Body of pancreas (tissue), 4 donors: ENCODE data around the gene OR2J1. TPM values are rescaled to one million over a fixed set of nuclear protein-coding genes. Genes with fewer than 3 reads are reported as not detected.

Source experiments
- ATAC-seq: fragments of 150-250 bp; one replicate; pipeline ENCODE4 v1.9.1; 2016
- DNase-seq, 4 donors: peaks; one replicate each; pipeline ENCODE4 v3.0.0-alpha.2; 2019
- H3K27ac ChIP-seq, 4 donors: fragments of 200-600 bp; sonication (generic); 1 replicate in 3 of 4; 2 replicates in 1 of 4; pipeline versions ENCODE4 v1.5.1 to v1.6.1; 2016 to 2019; ENCODE audit warnings: mild to moderate bottlenecking in 1 of 4, mixed read lengths in 1 of 4, moderate library complexity in 1 of 4
- H3K27me3 ChIP-seq, 2 donors: fragments of 200-600 bp; sonication (generic); one replicate each; pipeline ENCODE4 v1.6.0; 2016; ENCODE audit warnings: mild to moderate bottlenecking in 1 of 2
- H3K36me3 ChIP-seq, 2 donors: fragments of 200-600 bp; sonication (generic); replicated peaks in 1 of 2; 2 replicates each; pipeline ENCODE4 v1.5.1; 2016; ENCODE audit warnings: low read depth in 2 of 2; ENCODE audit not compliant: insufficient read depth in 1 of 2
- H3K4me1 ChIP-seq: fragments of 200-600 bp; sonication (generic); one replicate; pipeline ENCODE4 v1.6.0; 2016
- H3K4me3 ChIP-seq, 2 donors: fragments of 200-600 bp; sonication (generic); 1 replicate in 1 of 2; 2 replicates in 1 of 2; pipeline ENCODE4 v1.5.1; 2016 to 2019
- H3K9me3 ChIP-seq, 3 donors: fragments of 200-600 bp; sonication (generic); 1 replicate in 2 of 3; 2 replicates in 1 of 3; pipeline ENCODE4 v1.5.1; 2016
- POLR2A ChIP-seq, 3 donors: fragments of 450-650 bp; IDR thresholded peaks; one replicate each; pipeline ENCODE4 v1.6.1; 2016; ENCODE audit warnings: antibody characterized with exemption in 3 of 3, mild to moderate bottlenecking in 2 of 3
- WGBS, 2 donors: methylation state at CpG; one replicate each; pipeline ENCODE4 v1.1.5; 2017; 5-methylcytosine and 5-hydroxymethylcytosine counted together
- intact Hi-C: fragments of 100-400 bp; cut with DNase I; formaldehyde crosslinking; loops from one replicate; pipeline ENCODE4 v1.15.1; 2023
- total RNA-seq, 2 donors: library from RNA; depleted of rRNA; stranded (reverse); fragments of >200 nt; gene quantifications; one replicate each; pipeline ENCODE4 v1.1.0, GENCODE V29; 2016
- TF ChIP-seq, protein P1 (sequence below), 7 experiments: fragments of 450-650 bp in 4 of 7; fragments of 200-600 bp in 3 of 7; sonication (generic) in 3 of 7; IDR thresholded peaks; one replicate each; pipeline ENCODE4 v1.5.1; 2016 to 2019; ENCODE audit warnings: antibody characterized with exemption in 7 of 7

The OR2J1 gene
- total RNA-seq = not detected

DNA sequence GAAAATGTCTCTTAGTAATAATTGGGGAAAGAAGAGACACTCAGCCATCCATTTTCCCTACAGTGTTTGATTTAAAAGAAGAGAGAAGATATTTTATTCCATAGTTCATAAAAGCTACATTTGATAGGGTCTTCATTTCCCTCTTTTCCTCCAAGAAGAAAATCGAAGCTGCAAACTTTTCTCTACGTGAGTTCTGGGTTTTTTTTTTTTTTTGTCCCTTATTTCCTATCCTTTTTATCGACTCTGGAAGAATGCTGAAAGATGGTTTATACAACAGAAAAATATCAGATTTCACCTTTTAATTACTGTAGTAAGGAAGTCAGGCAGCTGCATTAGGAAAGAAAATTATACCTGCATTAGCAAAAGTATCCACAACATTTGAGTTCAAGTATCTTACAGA, at the start of gene OR2J1:
OR2J1 (plus strand) TSS at position 301 of the 400 bp plus-strand sequence. CDS start 1,453 bp downstream, outside the sequence.
- no peak for TF ChIP-seq POLR2A (IDR thresholded peaks at IDR 0.05)
- H3K4me3 ChIP-seq = no peak within 1 kb of the TSS
- 55 to 65% methylated on average over 3 of the region's 3 CpGs for WGBS, 2 donors

DNA sequence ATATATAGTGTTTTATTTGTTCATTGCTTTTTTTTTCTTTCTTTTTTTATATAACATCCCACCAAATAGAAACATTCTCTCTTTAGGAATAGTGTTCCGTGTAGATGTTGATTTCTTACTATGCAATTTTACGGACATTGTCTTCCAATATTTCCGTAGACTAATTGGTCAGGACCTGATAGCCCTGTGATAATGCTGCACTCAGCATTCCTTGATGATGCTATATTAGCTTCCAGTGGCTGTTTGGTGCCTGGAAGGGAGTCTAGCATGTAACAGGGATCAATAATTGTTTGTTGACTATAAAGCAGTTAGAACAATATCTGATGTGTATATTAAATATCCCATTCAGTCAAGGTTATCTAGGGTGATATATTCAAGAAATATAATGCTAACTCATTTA, 47.6 kb upstream of the OR2J1 start:
- Histone ChIP-seq H3K36me3 (no peaks in the 10 kb centered on the region), H3K4me3 (no peak overlapping the region), H3K27ac (no peak overlapping the region), H3K4me1 (no peaks in the 10 kb centered on the region), H3K9me3 (no peaks in the 10 kb centered on the region), H3K27me3 (no peaks in the 10 kb centered on the region)
- intact Hi-C loops = no loop called here
- WGBS, 2 donors = 64 to 66% methylated on average over 3 of the region's 3 CpGs
- TF ChIP-seq, protein P1, sequence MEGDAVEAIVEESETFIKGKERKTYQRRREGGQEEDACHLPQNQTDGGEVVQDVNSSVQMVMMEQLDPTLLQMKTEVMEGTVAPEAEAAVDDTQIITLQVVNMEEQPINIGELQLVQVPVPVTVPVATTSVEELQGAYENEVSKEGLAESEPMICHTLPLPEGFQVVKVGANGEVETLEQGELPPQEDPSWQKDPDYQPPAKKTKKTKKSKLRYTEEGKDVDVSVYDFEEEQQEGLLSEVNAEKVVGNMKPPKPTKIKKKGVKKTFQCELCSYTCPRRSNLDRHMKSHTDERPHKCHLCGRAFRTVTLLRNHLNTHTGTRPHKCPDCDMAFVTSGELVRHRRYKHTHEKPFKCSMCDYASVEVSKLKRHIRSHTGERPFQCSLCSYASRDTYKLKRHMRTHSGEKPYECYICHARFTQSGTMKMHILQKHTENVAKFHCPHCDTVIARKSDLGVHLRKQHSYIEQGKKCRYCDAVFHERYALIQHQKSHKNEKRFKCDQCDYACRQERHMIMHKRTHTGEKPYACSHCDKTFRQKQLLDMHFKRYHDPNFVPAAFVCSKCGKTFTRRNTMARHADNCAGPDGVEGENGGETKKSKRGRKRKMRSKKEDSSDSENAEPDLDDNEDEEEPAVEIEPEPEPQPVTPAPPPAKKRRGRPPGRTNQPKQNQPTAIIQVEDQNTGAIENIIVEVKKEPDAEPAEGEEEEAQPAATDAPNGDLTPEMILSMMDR (IDR thresholded peaks at IDR 0.05) = no peak
- no peak for TF ChIP-seq POLR2A (IDR thresholded peaks at IDR 0.05)
- DNase-seq = no peak
- no peak for ATAC-seq

More for the DNA sequence above, at the start of gene OR2J1:
- intact Hi-C loops = no loop called here
- ATAC-seq (no peak), DNase-seq (no peak)
- Histone ChIP-seq H3K27me3 (no peaks in the 10 kb centered on the region), H3K4me1 (no peaks in the 10 kb centered on the region), H3K27ac (no peak within 1 kb of the TSS), H3K36me3 (no peaks in the 10 kb centered on the region), H3K9me3 (no peaks in the 10 kb centered on the region)

DNA sequence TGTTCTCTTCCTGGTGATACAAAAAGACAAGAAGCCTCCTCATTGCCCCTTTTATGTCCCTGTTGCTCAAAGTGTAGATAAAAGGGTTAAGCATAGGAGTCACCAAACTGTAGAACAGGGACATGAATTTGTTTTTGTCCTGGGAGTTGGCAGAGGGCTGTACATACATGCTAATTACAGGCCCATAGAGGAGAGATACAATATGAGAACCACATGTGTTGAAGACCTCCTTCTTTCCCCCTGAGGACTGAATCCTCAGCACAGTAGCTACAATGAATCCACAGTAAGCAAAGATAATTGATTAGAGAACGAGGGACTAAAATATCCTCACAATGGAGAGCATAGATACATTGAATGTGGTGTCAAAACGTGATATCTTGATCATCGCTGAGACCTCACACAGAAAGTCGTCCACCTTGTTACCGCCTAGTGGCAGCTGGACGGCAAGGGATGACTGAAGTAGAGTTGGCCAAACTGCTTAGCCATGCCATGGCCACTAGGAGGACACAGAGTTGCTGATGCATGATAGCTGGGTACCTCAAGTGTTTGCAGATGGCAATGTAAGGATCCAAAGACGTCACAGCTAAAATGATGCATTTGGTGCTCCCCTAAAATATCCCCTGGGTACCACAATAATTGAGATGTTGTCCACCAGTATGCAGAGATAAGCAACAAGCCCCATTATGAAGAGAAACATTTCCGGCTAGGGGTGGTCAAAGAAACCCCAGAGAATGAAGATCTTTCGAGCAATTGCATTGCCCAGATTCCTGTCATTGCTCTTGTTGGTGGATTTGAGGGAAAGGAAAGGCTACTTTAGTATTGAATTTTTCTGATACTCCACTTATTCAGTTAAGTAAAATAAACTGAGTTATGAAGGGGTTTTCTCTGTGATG, 27.2 kb upstream of the OR2J1 start:
- intact Hi-C loops = no loop called here
- TF ChIP-seq, protein P1 (IDR thresholded peaks at IDR 0.05) = peak in 6 of 7 experiments; percentile 15 to 51 (median 44)
- TF ChIP-seq POLR2A (IDR thresholded peaks at IDR 0.05) = no peak
- Histone ChIP-seq H3K27me3 (no peaks in the 10 kb centered on the region), H3K27ac (no peak overlapping the region), H3K4me1 (no peaks in the 10 kb centered on the region), H3K4me3 (no peak overlapping the region), H3K36me3 (no peaks in the 10 kb centered on the region), H3K9me3 (no peaks in the 10 kb centered on the region)
- DNase-seq (peak in 3 of 4 donors; percentile 9 to 17 (median 12)), ATAC-seq (peak; percentile 47)
- 26 to 33% methylated on average over 9 of the region's 9 CpGs for WGBS, 2 donors

DNA sequence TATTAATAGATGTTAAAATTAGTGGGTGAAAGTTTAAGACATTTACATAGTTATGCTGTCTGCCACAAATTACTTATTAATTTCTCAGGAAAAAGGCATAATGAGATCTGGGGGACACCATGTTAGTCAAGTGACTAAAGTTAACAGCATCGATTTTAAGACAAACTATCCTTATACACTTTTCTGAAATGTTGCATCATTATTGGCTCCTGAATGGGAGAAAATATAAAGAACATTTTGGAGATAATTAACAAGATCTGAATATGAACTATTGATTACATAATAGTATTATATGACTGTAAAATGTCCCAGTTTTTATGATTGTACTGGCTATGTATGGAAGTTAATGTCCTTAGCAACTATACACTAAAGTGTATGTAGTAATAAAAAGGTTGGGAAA, 20.1 kb upstream of the OR2J1 start:
- no peaks in the 10 kb centered on the region for H3K9me3 ChIP-seq
- no peak for DNase-seq
- 56 to 64% methylated on average over 1 of the region's 1 CpG for WGBS, 2 donors
- no peaks in the 10 kb centered on the region for H3K27me3 ChIP-seq
- intact Hi-C loops = no loop called here
- no peak overlapping the region for H3K27ac ChIP-seq
- H3K4me3 ChIP-seq = no peak overlapping the region
- no peak for ATAC-seq
- H3K36me3 ChIP-seq = no peaks in the 10 kb centered on the region
- TF ChIP-seq, protein P1 (IDR thresholded peaks at IDR 0.05) = no peak
- no peak for TF ChIP-seq POLR2A (IDR thresholded peaks at IDR 0.05)
- no peaks in the 10 kb centered on the region for H3K4me1 ChIP-seq

DNA sequence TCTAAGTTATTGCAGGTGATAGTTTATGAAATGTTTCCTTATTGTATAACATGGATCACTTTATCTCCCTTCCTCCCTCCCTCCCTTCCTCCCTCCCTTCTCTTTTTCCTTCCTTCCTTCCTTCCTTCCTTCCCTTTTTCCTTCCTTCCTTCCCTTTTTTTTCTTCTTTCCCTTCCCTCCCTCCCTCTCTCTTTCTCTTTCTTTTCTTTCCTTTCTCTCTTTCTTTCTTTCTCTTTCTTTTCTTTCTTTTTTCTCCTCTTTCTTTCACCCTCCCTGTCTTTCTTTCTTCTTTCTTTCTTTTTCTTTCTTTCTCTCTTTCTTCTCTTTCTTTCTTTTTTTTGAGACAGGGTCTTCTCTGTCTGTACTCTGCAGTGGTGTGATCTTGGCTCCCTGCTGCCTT, 18.0 kb upstream of the OR2J1 start:
- ATAC-seq (no peak), DNase-seq (no peak)
- no peak overlapping the region for H3K27ac ChIP-seq
- H3K27me3 ChIP-seq = no peaks in the 10 kb centered on the region
- no peak overlapping the region for H3K4me3 ChIP-seq
- no peaks in the 10 kb centered on the region for H3K36me3 ChIP-seq
- H3K9me3 ChIP-seq = no peaks in the 10 kb centered on the region
- no peaks in the 10 kb centered on the region for H3K4me1 ChIP-seq
- intact Hi-C loops = no loop called here
- TF ChIP-seq POLR2A (IDR thresholded peaks at IDR 0.05) = no peak
- TF ChIP-seq, protein P1 (IDR thresholded peaks at IDR 0.05) = no peak
